Endothelial cell of umbilical vein (primary cell): ENCODE data around the gene CGNL1. TPM values are rescaled to one million over a fixed set of nuclear protein-coding genes. Genes with fewer than 3 reads are reported as not detected.

Source experiments
- BruUV-seq: library from RNA; stranded (reverse); fragments of 400-500 nt; replicated peaks from 2 replicates; lab custom pipeline; 2021; lab: Mats Ljungman, UMichigan
- CTCF ChIA-PET: fragments of 300-600, 350-600 bp; sonication (Branson Sonifier 250); formaldehyde crosslinking; loops from one replicate; lab custom pipeline; 2021; ENCODE audit warnings: antibody characterized with exemption, inconsistent platforms; lab: Charles Lee
- POLR2A ChIA-PET: fragments of 300-600, 350-600 bp; sonication (Branson Sonifier 250); formaldehyde crosslinking; loops from one replicate; lab custom pipeline; 2021; ENCODE audit warnings: antibody characterized with exemption, inconsistent platforms; lab: Charles Lee
- DNase-seq: peaks from one replicate; pipeline ENCODE4 v3.0.0-alpha.2; 2011; ENCODE audit warnings: low read depth, low spot score
- FAIRE-seq: peaks from 2 replicates; lab custom pipeline; 2011; peaks lifted over from hg19 to GRCh38; lab: Jason Lieb, UNC
- H2AFZ ChIP-seq: 2 replicates; pipeline ENCODE4 v1.6.0; 2012; ENCODE audit warnings: low read depth, low read length, control low read depth, inconsistent platforms
- H3K27ac ChIP-seq: 2 replicates; pipeline ENCODE4 v1.5.1; 2011; ENCODE audit warnings: low read depth, mild to moderate bottlenecking, control low read depth, low read length, moderate library complexity; ENCODE audit not compliant: insufficient read depth
- H3K27me3 ChIP-seq, 2 experiments: 2 replicates each; pipeline versions ENCODE4 v1.6.0 to v1.6.1; 2011; ENCODE audit warnings: low read length in 2 of 2, mixed read lengths in 1 of 2; ENCODE audit not compliant: control insufficient read depth in 2 of 2, insufficient read depth in 2 of 2
- H3K36me3 ChIP-seq, 2 experiments: 2 replicates in 1 of 2; 3 replicates in 1 of 2; pipeline ENCODE4 v1.5.1; 2011; ENCODE audit warnings: low read length in 2 of 2, mild to moderate bottlenecking in 1 of 2, moderate library complexity in 1 of 2; ENCODE audit not compliant: control insufficient read depth in 2 of 2, insufficient read depth in 2 of 2; ENCODE audit errors: extremely low read depth in 1 of 2
- H3K4me1 ChIP-seq: 3 replicates; pipeline ENCODE4 v1.5.1; 2011; ENCODE audit warnings: mild to moderate bottlenecking, low read length; ENCODE audit not compliant: control insufficient read depth, insufficient read depth; ENCODE audit errors: extremely low read depth
- H3K4me2 ChIP-seq: 2 replicates; pipeline ENCODE4 v1.6.1; 2011; ENCODE audit warnings: low read length, control low read depth, mixed read lengths; ENCODE audit not compliant: insufficient read depth
- H3K4me3 ChIP-seq, 3 experiments: fragments of 200-600 bp in 1 of 3; sonication (generic), shearing (Covaris generic) in 1 of 3; replicated peaks in 1 of 3; 2 replicates each; pipeline ENCODE4 v1.5.1; 2011 to 2016; ENCODE audit warnings: control low read depth in 3 of 3, low read length in 3 of 3, mild to moderate bottlenecking in 2 of 3, inconsistent platforms in 1 of 3, low read depth in 1 of 3, moderate library complexity in 1 of 3; ENCODE audit not compliant: insufficient read depth in 1 of 3
- H3K79me2 ChIP-seq: 2 replicates; pipeline ENCODE4 v1.6.0; 2012; ENCODE audit warnings: low read length, inconsistent platforms; ENCODE audit not compliant: control insufficient read depth, insufficient read depth
- H3K9ac ChIP-seq: replicated peaks from 2 replicates; pipeline ENCODE3; 2011; ENCODE audit warnings: low read length, control low read depth; ENCODE audit not compliant: insufficient read depth; ENCODE audit errors: extremely low read depth
- H3K9me1 ChIP-seq: replicated peaks from 3 replicates; pipeline ENCODE4 v1.6.0; 2011; ENCODE audit warnings: mild to moderate bottlenecking, low read length; ENCODE audit not compliant: control insufficient read depth, insufficient read depth; ENCODE audit errors: extremely low read depth
- H3K9me3 ChIP-seq: replicated peaks from 2 replicates; pipeline ENCODE4 v1.5.1; 2012; ENCODE audit warnings: low read length, inconsistent platforms; ENCODE audit not compliant: control insufficient read depth, insufficient read depth
- H4K20me1 ChIP-seq: replicated peaks from 2 replicates; pipeline ENCODE3; 2011; ENCODE audit warnings: mild to moderate bottlenecking, low read length; ENCODE audit not compliant: control insufficient read depth, insufficient read depth; ENCODE audit errors: extremely low read depth
- CTCF ChIP-seq, 2 donors: IDR thresholded peaks; 1 replicate in 1 of 2; 2 replicates in 1 of 2; pipeline ENCODE4 v1.5.1; 2011; ENCODE audit warnings: low read length in 2 of 2, mild to moderate bottlenecking in 2 of 2, moderate library complexity in 2 of 2, control low read depth in 1 of 2, inconsistent platforms in 1 of 2, low read depth in 1 of 2; ENCODE audit not compliant: insufficient read depth in 1 of 2; ENCODE audit errors: extremely low read depth in 1 of 2
- EZH2 ChIP-seq: IDR thresholded peaks from 2 replicates; pipeline ENCODE4 v1.6.1; 2012; ENCODE audit warnings: borderline replicate concordance, low read depth, mild to moderate bottlenecking, moderate library complexity, low read length, inconsistent platforms; ENCODE audit not compliant: severe bottlenecking
- FOS ChIP-seq: IDR thresholded peaks from 2 replicates; pipeline ENCODE4 v1.6.1; 2011; ENCODE audit warnings: mild to moderate bottlenecking, low read length, moderate library complexity, borderline replicate concordance; ENCODE audit not compliant: insufficient read depth
- GATA2 ChIP-seq: IDR thresholded peaks from 2 replicates; pipeline ENCODE4 v1.7.0; 2011; ENCODE audit warnings: low read depth, mild to moderate bottlenecking, moderate library complexity, mixed read lengths, low read length; ENCODE audit not compliant: insufficient read length, insufficient read depth
- JUN ChIP-seq: IDR thresholded peaks from 2 replicates; pipeline ENCODE4 v1.6.1; 2011; ENCODE audit warnings: borderline replicate concordance, low read depth; ENCODE audit not compliant: insufficient read length, insufficient read depth
- MAX ChIP-seq: IDR thresholded peaks from 2 replicates; pipeline ENCODE4 v1.6.1; 2011; ENCODE audit not compliant: insufficient read depth, insufficient read length
- MYC ChIP-seq: IDR thresholded peaks from one replicate; pipeline ENCODE4 v1.6.1; 2011; ENCODE audit warnings: mild to moderate bottlenecking, low read depth, low read length
- POLR2A ChIP-seq: IDR thresholded peaks from 2 replicates; pipeline ENCODE4 v1.6.1; 2012; ENCODE audit warnings: low read depth, mild to moderate bottlenecking, control low read depth, low read length
- POLR2AphosphoS5 ChIP-seq: IDR thresholded peaks from 2 replicates; pipeline ENCODE4 v1.6.1; 2012; ENCODE audit warnings: low read depth, mild to moderate bottlenecking, control low read depth, low read length, moderate library complexity; ENCODE audit not compliant: insufficient read depth
- dilution Hi-C: fragments of 300-500 bp; cut with MboI; formaldehyde crosslinking; loops from one replicate; pipeline ENCODE4 v1.15.0; 2019; ENCODE audit warnings: low sequenced_read_pairs; ENCODE audit not compliant: extremely low pct_ligation_motif_present
- intact Hi-C: fragments of 100-400 bp; cut with micrococcal nuclease; formaldehyde crosslinking; loops from one replicate; pipeline ENCODE4 v1.10.0; 2022
- polyA plus RNA-seq, 4 experiments: library from polyadenylated mRNA; depleted of rRNA in 3 of 4; stranded (reverse) in 3 of 4; unstranded in 1 of 4; fragments of >200 nt; gene quantifications; 2 replicates each; pipeline versions ENCODE4 v1.2.1 to v1.2.3, GENCODE V29; 2011 to 2012; ENCODE audit warnings: missing spikeins in 1 of 4
- total RNA-seq: library from RNA; stranded (reverse); gene quantifications from 2 replicates; pipeline ENCODE4 v1.2.3, GENCODE V29; 2021

CGNL1 gene
- total and polyA plus RNA-seq, 2 donors (not counting 3 experiments of a cell fraction or from before 2014, with no cell fraction given) = 6.9 to 27.1 TPM

DNA sequence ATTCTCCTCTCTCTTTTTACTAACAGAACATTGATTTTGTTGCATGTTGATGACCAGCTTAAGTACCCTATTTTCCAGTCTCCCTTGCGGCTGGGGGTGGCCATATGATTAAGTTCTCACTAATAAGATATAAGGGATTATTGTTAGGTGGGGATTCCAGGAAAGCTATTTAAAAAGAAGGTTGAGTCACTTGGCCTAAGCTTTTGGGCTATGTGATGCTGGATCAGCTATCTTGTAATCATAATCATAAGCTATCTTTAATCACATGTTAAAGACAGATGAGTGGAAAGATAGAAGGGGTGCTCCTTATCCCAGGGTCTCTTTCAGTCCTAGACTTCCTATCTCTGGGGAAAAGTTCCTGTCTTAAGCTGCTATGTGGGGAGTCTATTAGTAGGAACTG, 59.9 kb downstream of the CGNL1 start:
- Histone ChIP-seq H3K79me2 (no peaks in the 10 kb centered on the region), H4K20me1 (no peaks in the 10 kb centered on the region), H3K4me3 (no peak overlapping the region), H3K9me3 (no peaks in the 10 kb centered on the region), H3K9ac (no peak overlapping the region), H3K27me3 (no peaks in the 10 kb centered on the region), H3K9me1 (no peaks in the 10 kb centered on the region), H3K27ac (no peak overlapping the region), H3K4me2 (no peak overlapping the region), H2AFZ (no peak overlapping the region), H3K4me1 (peaks cover 11% of the 10 kb centered on the region), H3K36me3 (no peaks in the 10 kb centered on the region)
- no TSS peak for BruUV-seq
- FAIRE-seq (no peak), DNase-seq (no peak)
- CTCF ChIA-PET = interaction anchor here (0.7 to 2.3 kb wide), 10 partner anchors 9 to 106 kb away, joined by 3 to 7 read pairs (median 4); partner anchors contain the start of gene CGNL1
- POLR2A ChIA-PET = no interaction called here
- TF ChIP-seq POLR2A (no peak), FOS (no peak), POLR2AphosphoS5 (no peak), EZH2 (no peak), CTCF (IDR thresholded peaks at IDR 0.05; ENCODE audit: extremely low read depth in 1 of 2, insufficient read depth in 1 of 2, low read depth in 1 of 2, low read length in 2 of 2) (no peak), JUN (no peak), GATA2 (no peak), MAX (no peak), MYC (no peak)
- intact Hi-C loops = loop anchor here (5.0 kb wide), 1 partner anchor 44 kb away; no protein-coding TSS in a partner anchor
- dilution Hi-C loops = no loop called here
